Measurements from ENCODE around the gene PRKCH.

- TF ChIP-seq POLR2AphosphoS5 (IDR thresholded peaks at IDR 0.05; ENCODE audit: low read depth, low read length) (no peak), REST (IDR thresholded peaks at IDR 0.05; ENCODE audit: insufficient read depth in 1 of 2, low read depth in 2 of 2, low read length in 1 of 2) (no peak), SIN3A (IDR thresholded peaks at IDR 0.05; ENCODE audit: borderline replicate concordance, insufficient read depth, low read depth, low read length) (no peak), TCF7L2 (IDR thresholded peaks at IDR 0.05; ENCODE audit: low read depth, low read length) (no peak)
- TF ChIP-seq, protein P1, sequence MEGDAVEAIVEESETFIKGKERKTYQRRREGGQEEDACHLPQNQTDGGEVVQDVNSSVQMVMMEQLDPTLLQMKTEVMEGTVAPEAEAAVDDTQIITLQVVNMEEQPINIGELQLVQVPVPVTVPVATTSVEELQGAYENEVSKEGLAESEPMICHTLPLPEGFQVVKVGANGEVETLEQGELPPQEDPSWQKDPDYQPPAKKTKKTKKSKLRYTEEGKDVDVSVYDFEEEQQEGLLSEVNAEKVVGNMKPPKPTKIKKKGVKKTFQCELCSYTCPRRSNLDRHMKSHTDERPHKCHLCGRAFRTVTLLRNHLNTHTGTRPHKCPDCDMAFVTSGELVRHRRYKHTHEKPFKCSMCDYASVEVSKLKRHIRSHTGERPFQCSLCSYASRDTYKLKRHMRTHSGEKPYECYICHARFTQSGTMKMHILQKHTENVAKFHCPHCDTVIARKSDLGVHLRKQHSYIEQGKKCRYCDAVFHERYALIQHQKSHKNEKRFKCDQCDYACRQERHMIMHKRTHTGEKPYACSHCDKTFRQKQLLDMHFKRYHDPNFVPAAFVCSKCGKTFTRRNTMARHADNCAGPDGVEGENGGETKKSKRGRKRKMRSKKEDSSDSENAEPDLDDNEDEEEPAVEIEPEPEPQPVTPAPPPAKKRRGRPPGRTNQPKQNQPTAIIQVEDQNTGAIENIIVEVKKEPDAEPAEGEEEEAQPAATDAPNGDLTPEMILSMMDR (IDR thresholded peaks at IDR 0.05) = no peak
Observed at GRCh38 chr14:61486930-61487495, 165.6 kb downstream of the PRKCH start.

Measured in Panc1 (cell line).